K562 (cell line): ENCODE measurements around the gene MRPS18B. TPM values are rescaled to one million over a fixed set of nuclear protein-coding genes. Genes with fewer than 3 reads are reported as not detected.

Experiments
- CREM ChIP-seq: IDR thresholded peaks from 2 replicates; pipeline ENCODE4 v1.6.1; 2014; ENCODE audit warnings: antibody characterized with exemption, low read depth
- DMBX1 ChIP-seq: fragments of 250-450 bp; sonication (Bioruptor Pico); IDR thresholded peaks from 2 replicates; pipeline ENCODE4 v1.8.0; 2022; ENCODE audit warnings: inconsistent platforms, mild to moderate bottlenecking, moderate library complexity, borderline replicate concordance
- HMG20B ChIP-seq: fragments of 250-450 bp; sonication (Bioruptor Pico); IDR thresholded peaks from 2 replicates; pipeline ENCODE4 v1.5.0; 2021; ENCODE audit warnings: mild to moderate bottlenecking
- KDM2B ChIP-seq: fragments of 250-450 bp; sonication (Bioruptor Pico); IDR thresholded peaks from 2 replicates; pipeline ENCODE4 v1.8.0; 2021; ENCODE audit warnings: mild to moderate bottlenecking, moderate library complexity
- RBFOX2 ChIP-seq: fragments of 200-400 bp; formaldehyde crosslinking; IDR thresholded peaks from 2 replicates; pipeline ENCODE4 v1.6.1; 2017; ENCODE audit warnings: low read depth, mild to moderate bottlenecking, low read length, moderate library complexity
- RUNX1 ChIP-seq: sonication (generic); IDR thresholded peaks from 2 replicates; pipeline ENCODE4 v1.6.1; 2016; ENCODE audit warnings: antibody characterized with exemption, low read depth
- TSHZ1 ChIP-seq: fragments of 250-450 bp; sonication (Bioruptor Pico); IDR thresholded peaks from 2 replicates; pipeline ENCODE4 v1.4.0; 2020; ENCODE audit warnings: mild to moderate bottlenecking, moderate library complexity
- ZMIZ1 ChIP-seq, 2 experiments: fragments of 150-350 bp in 1 of 2; IDR thresholded peaks; 2 replicates each; pipeline ENCODE4 v1.6.1; 2012 to 2016; ENCODE audit warnings: low read depth in 2 of 2, low read length in 2 of 2, mild to moderate bottlenecking in 1 of 2, moderate library complexity in 1 of 2
- ZNF184 ChIP-seq: sonication (generic); formaldehyde crosslinking; IDR thresholded peaks from 2 replicates; pipeline ENCODE4 v1.5.0; 2020; ENCODE audit warnings: missing genetic modification reagents
- ZNF584 ChIP-seq: fragments of 200-800 bp; sonication (Bioruptor generic); IDR thresholded peaks from 2 replicates; pipeline ENCODE4 v1.6.1; 2016; ENCODE audit warnings: low read depth, mild to moderate bottlenecking, missing genetic modification characterization, missing compliant biosample characterization
- ZNF589 ChIP-seq: fragments of 200-800 bp; sonication (Bioruptor generic); IDR thresholded peaks from 2 replicates; pipeline ENCODE4 v1.6.1; 2016; ENCODE audit warnings: low read depth, missing genetic modification characterization, missing compliant biosample characterization
- ZNF79 ChIP-seq: fragments of 250-450 bp; sonication (Bioruptor Pico); IDR thresholded peaks from 2 replicates; pipeline ENCODE4 v1.4.0; 2020; ENCODE audit warnings: low read depth, mild to moderate bottlenecking, moderate library complexity
- polyA plus RNA-seq, 8 experiments: library from polyadenylated mRNA; depleted of rRNA in 4 of 8; stranded (reverse) in 5 of 8; unstranded in 3 of 8; fragments of >200 nt; fragmentation: Nextera tagmentation in 2 of 8; fragmentation: Illumina TruSeq in 1 of 8; extraction: Ambion mirVana in 2 of 8; extraction: Trizol in 1 of 8; gene quantifications; 2 replicates each; pipeline versions ENCODE4 v1.2.1 to v1.2.3, GENCODE V29; 2011 to 2014; ENCODE audit warnings: inconsistent platforms in 1 of 8, missing spikeins in 1 of 8
- total RNA-seq, 7 experiments: library from RNA; depleted of rRNA in 6 of 7; stranded (reverse); fragments of >200 nt in 6 of 7; fragmentation: Illumina TruSeq in 2 of 7; extraction: Trizol in 2 of 7; gene quantifications; 2 replicates each; pipeline versions ENCODE4 v1.2.1 to v1.2.3, GENCODE V29; 2011 to 2021; ENCODE audit warnings: low replicate concordance in 1 of 7
- TF ChIP-seq, protein P1 (sequence below): fragments of 250-450 bp; sonication (Bioruptor Pico); IDR thresholded peaks from 2 replicates; pipeline ENCODE4 v1.5.0; 2020; ENCODE audit warnings: mild to moderate bottlenecking
- TF ChIP-seq, protein P2 (sequence below): IDR thresholded peaks from 2 replicates; pipeline ENCODE4 v1.6.1; 2012; ENCODE audit warnings: low read depth, low read length, improper control_type of control experiment, borderline replicate concordance
- TF ChIP-seq, protein P3 (sequence below): sonication (generic); formaldehyde crosslinking; IDR thresholded peaks from 2 replicates; pipeline ENCODE4 v1.8.0; 2022; ENCODE audit warnings: mild to moderate bottlenecking, low read depth, missing genetic modification reagents

The MRPS18B gene
- total and polyA plus RNA-seq, 9 of the 15 experiments (the other 6 are each of a cell fraction or from before 2014, with no cell fraction given), result 132 to 383 (median 178) TPM

GRCh38 chr6:30615219-30615957 is 2.3 kb upstream of the MRPS18B start (continued):
- TF ChIP-seq, protein P1, sequence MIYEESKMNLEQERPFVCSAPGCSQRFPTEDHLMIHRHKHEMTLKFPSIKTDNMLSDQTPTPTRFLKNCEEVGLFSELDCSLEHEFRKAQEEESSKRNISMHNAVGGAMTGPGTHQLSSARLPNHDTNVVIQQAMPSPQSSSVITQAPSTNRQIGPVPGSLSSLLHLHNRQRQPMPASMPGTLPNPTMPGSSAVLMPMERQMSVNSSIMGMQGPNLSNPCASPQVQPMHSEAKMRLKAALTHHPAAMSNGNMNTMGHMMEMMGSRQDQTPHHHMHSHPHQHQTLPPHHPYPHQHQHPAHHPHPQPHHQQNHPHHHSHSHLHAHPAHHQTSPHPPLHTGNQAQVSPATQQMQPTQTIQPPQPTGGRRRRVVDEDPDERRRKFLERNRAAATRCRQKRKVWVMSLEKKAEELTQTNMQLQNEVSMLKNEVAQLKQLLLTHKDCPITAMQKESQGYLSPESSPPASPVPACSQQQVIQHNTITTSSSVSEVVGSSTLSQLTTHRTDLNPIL, result peak; percentile 71; the same call in 1 of the 2 replicates
- TF ChIP-seq ZNF584 (CRISPR knock-in tag), result peak; percentile 60
- peak; percentile 45; the same call in 1 of the 2 replicates for TF ChIP-seq ZNF589 (CRISPR knock-in tag)
- no peak for TF ChIP-seq RUNX1
- no peak for TF ChIP-seq CREM
- TF ChIP-seq DMBX1, result no peak; the same call in 1 of the 2 replicates
- TF ChIP-seq, protein P2, sequence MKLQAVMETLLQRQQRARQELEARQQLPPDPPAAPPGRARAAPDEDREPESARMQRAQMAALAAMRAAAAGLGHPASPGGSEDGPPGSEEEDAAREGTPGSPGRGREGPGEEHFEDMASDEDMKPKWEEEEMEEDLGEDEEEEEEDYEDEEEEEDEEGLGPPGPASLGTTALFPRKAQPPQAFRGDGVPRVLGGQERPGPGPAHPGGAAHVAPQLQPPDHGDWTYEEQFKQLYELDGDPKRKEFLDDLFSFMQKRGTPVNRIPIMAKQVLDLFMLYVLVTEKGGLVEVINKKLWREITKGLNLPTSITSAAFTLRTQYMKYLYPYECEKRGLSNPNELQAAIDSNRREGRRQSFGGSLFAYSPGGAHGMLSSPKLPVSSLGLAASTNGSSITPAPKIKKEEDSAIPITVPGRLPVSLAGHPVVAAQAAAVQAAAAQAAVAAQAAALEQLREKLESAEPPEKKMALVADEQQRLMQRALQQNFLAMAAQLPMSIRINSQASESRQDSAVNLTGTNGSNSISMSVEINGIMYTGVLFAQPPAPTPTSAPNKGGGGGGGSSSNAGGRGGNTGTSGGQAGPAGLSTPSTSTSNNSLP, result peak; percentile 6; the same call in 1 of the 2 replicates
- peak; percentile 70 for TF ChIP-seq RBFOX2
- TF ChIP-seq ZNF79 (CRISPR knock-in tag), result no peak
- peak; percentile 65 for TF ChIP-seq HMG20B
- TF ChIP-seq ZMIZ1 (IDR thresholded peaks at IDR 0.05; ENCODE audit: low read depth in 2 of 2, low read length in 2 of 2), result 0 out of 4 replicates have a peak, but pooled peaks of 1 of the 2 experiments have one; percentile 0
- no peak for TF ChIP-seq ZNF184
- TF ChIP-seq KDM2B (CRISPR knock-in tag), result no peak
- no peak for TF ChIP-seq TSHZ1 (CRISPR knock-in tag)
- TF ChIP-seq, protein P3, sequence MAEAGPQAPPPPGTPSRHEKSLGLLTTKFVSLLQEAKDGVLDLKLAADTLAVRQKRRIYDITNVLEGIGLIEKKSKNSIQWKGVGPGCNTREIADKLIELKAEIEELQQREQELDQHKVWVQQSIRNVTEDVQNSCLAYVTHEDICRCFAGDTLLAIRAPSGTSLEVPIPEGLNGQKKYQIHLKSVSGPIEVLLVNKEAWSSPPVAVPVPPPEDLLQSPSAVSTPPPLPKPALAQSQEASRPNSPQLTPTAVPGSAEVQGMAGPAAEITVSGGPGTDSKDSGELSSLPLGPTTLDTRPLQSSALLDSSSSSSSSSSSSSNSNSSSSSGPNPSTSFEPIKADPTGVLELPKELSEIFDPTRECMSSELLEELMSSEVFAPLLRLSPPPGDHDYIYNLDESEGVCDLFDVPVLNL (CRISPR knock-in tag), result no peak
